Small intestine (tissue), 7 donors: ENCODE results near the gene UBQLN4. TPM values are rescaled to one million over a fixed set of nuclear protein-coding genes. Genes with fewer than 3 reads are reported as not detected.
A peak's percentile ranks its signal among the peaks of the same experiment; 100 is the strongest.

Experiments used
- DNase-seq, 2 donors: peaks; one replicate each; pipeline versions ENCODE4 v3.0.0 to v3.0.0-alpha.2; 2013
- FAIRE-seq: peaks from 2 replicates; lab custom pipeline; 2012; peaks lifted over from hg19 to GRCh38; lab: Jason Lieb, UNC
- H3K27ac ChIP-seq, 3 donors: one replicate each; pipeline ENCODE4 v1.5.1; 2013; ENCODE audit warnings: low read length in 2 of 3, mild to moderate bottlenecking in 2 of 3, control low read depth in 1 of 3, inconsistent platforms in 1 of 3, low read depth in 1 of 3, moderate library complexity in 1 of 3
- H3K27me3 ChIP-seq, 3 donors: one replicate each; pipeline ENCODE4 v1.6.1; 2013; ENCODE audit warnings: low read length in 3 of 3, inconsistent platforms in 1 of 3; ENCODE audit not compliant: control insufficient read depth in 3 of 3, insufficient read depth in 3 of 3
- H3K36me3 ChIP-seq, 3 donors: one replicate each; pipeline ENCODE4 v1.6.1; 2013; ENCODE audit warnings: low read length in 3 of 3, inconsistent platforms in 1 of 3, low read depth in 1 of 3, mild to moderate bottlenecking in 1 of 3, moderate library complexity in 1 of 3; ENCODE audit not compliant: control insufficient read depth in 3 of 3, insufficient read depth in 2 of 3
- H3K4me1 ChIP-seq, 3 donors: one replicate each; pipeline ENCODE4 v1.6.1; 2013; ENCODE audit warnings: low read length in 2 of 3, inconsistent platforms in 1 of 3, low read depth in 1 of 3, mild to moderate bottlenecking in 1 of 3, moderate library complexity in 1 of 3; ENCODE audit not compliant: control insufficient read depth in 3 of 3, insufficient read depth in 2 of 3
- H3K4me3 ChIP-seq, 3 donors: one replicate each; pipeline ENCODE4 v1.5.1; 2013; ENCODE audit warnings: low read length in 3 of 3, control low read depth in 1 of 3, inconsistent platforms in 1 of 3, low read depth in 1 of 3, mild to moderate bottlenecking in 1 of 3, moderate library complexity in 1 of 3
- H3K9me3 ChIP-seq, 2 donors: one replicate each; pipeline ENCODE4 v1.6.1; 2013; ENCODE audit warnings: low read depth in 1 of 2, low read length in 1 of 2; ENCODE audit not compliant: control insufficient read depth in 2 of 2, insufficient read depth in 1 of 2
- WGBS, 3 donors: extraction: QIAGEN DNeasy Blood & Tissue Kit; methylation state at CpG; one replicate each; pipeline ENCODE4 v1.1.7; 2013; 5-methylcytosine and 5-hydroxymethylcytosine counted together
- polyA plus RNA-seq, 4 donors: library from polyadenylated mRNA; stranded (reverse) in 3 of 4; unstranded in 1 of 4; fragments of 200-250 nt in 3 of 4; fragments of 120-200 nt in 1 of 4; gene quantifications; one replicate each; pipeline versions ENCODE4 v1.2.1 to v1.2.3, GENCODE V29; 2013
- donor health status: healthy with polysubstance abuse.
- donor health status: control.
- donor health status: control.
- donor health status: Bipolar disorder and iron deficiency.
- donor health status: healthy.

Gene UBQLN4
- polyA plus RNA-seq, 4 donors: 14.1 to 37.1 (median 20.4) TPM

DNA sequence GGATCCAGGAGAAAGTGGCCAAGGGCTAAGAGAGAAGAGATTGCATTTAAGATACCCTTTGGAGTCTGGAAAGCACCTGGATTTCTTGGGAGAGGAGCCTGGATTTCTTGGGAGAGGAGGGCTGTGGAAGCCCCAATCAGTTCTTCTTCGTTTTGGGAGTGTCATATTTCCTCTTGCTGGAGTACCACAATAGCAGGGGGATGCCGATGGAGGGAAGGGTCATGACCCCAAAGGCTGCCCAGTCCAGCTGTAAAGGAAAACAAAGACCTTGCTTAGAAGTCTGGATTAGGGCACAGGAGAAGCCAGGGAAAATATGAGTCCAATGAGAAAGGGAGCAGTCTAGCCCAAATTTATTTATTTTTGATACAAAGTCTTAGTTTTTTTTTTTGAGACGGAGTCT lies 44.2 kb downstream of the UBQLN4 start:
- 58 to 72% (median 71%) methylated on average over 3 of the region's 3 CpGs for WGBS, 3 donors
- FAIRE-seq: no peak
- H3K36me3 ChIP-seq: peaks cover 10 to 56% (median 21%) of the 10 kb centered on the region in 3 donors
- no peak overlapping the region for H3K4me3 ChIP-seq
- no peak overlapping the region for H3K27ac ChIP-seq
- no peaks in the 10 kb centered on the region for H3K4me1 ChIP-seq
- no peaks in the 10 kb centered on the region for H3K9me3 ChIP-seq
- H3K27me3 ChIP-seq: no peaks in the 10 kb centered on the region
- DNase-seq: no peak

DNA sequence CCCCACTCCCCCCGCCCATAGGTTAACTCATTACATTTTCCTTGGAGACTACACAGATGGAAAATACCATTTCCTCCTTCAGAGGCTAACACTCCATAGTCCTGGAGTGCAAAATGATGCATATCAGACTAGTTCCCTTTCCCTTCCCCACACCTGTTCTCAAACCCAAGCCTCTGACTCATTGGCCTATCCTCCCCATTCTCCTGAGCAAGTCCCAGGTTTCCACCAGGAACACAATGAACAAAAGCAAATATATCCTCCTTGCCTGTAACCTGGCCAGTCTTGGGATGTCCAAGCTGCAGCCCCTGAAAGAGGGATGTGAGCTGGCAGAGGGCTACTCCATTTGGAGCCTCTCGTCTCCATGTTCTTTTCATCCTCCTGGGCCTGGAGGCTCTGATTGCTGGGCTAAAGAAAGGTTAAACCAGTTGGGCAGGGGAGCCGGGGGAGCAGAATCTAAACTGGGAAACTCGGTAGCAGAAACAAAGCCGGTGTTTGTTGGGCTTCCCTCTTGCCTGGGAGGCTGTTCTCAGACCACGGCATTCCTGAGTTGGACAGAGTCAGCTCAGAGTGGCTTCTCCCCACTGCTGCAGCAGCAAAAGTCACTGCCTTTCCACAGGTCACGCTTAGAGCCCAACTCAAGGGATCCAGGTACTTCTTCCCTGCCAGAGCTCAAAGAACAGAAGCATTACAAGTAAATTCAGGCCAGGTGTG lies 46.8 kb downstream of the UBQLN4 start:
- peaks cover 10 to 42% (median 16%) of the 10 kb centered on the region in 3 donors for H3K36me3 ChIP-seq

DNA sequence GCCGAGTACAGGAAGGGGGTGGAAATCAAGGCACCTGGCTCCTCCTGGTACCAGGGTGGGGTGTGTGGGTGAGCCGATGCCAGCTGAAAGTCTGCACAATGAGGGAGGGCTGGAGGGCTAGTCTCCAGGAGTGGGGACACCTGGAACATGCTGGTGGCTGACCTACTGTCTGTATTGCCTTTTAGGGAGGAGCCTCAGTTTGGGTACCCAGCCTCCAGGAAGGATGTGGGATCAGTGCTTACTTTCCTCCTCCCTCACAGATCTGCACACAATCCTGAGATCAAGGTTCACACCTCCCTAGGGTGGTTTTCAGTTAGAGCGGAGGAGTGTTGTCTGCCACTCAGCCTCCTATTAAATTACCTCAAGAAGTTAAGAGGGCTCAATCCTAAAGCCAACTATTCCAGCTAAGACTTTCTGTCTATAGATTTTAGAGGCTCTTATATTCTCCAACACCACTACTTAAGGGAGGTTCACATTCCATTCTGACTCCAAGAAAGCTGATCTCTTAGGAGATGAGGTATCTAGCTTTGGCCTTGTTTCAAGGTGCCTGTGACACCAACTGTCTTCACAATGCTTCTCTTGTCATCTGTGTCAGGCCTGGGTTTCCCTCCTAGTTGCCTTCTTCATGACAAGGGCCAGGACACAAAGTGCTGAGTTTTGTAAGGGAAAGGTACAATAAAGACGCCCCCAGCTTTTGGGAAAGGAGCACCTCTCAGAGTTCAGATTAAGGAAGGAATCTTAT lies 48.6 kb downstream of the UBQLN4 start:
- Histone ChIP-seq H3K27me3 (no peaks in the 10 kb centered on the region), H3K9me3 (no peaks in the 10 kb centered on the region), H3K4me1 (peaks cover 0 to 16% (median 4%) of the 10 kb centered on the region in 3 donors), H3K4me3 (no peak overlapping the region), H3K27ac (peak overlapping the region in 1 of 3 donors; percentile 48), H3K36me3 (peaks cover 6 to 27% (median 6%) of the 10 kb centered on the region in 3 donors)
- FAIRE-seq: no peak
- 34 to 58% (median 43%) methylated on average over 4 of the region's 4 CpGs for WGBS, 3 donors
- DNase-seq: peak in 1 of 2 donors; percentile 76

More for the DNA sequence above, 46.8 kb downstream of the UBQLN4 start:
- Histone ChIP-seq H3K27ac (peak overlapping the region in 1 of 3 donors; percentile 19), H3K4me3 (no peak overlapping the region), H3K4me1 (peaks cover 0 to 11% (median 4%) of the 10 kb centered on the region in 3 donors), H3K9me3 (no peaks in the 10 kb centered on the region), H3K27me3 (no peaks in the 10 kb centered on the region)
- 76 to 80% (median 77%) methylated on average over 7 of the region's 7 CpGs for WGBS, 3 donors
- no peak for FAIRE-seq
- DNase-seq: no peak

DNA sequence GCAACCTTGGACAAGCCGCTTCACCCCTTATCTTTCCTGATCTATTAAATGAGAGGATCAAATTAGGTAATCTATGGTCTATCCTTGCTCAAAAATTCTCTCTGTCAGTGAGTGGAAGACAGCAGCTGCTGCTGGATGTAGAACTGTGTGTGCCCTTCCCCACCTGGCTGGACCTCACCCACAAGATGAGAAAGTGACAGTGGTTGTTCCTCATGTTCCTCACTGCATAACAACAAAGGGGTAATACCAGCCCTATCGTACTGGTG lies 49.7 kb downstream of the UBQLN4 start:
- 17 to 59% (median 20%) methylated on average over 2 of the region's 2 CpGs for WGBS, 3 donors
- Histone ChIP-seq H3K9me3 (no peaks in the 10 kb centered on the region), H3K27me3 (no peaks in the 10 kb centered on the region), H3K4me1 (peaks cover 0 to 16% (median 4%) of the 10 kb centered on the region in 3 donors), H3K27ac (peak overlapping the region; percentile 34 to 80 (median 49)), H3K36me3 (peaks cover 1 to 15% (median 3%) of the 10 kb centered on the region in 3 donors), H3K4me3 (peak overlapping the region in 1 of 3 donors; percentile 1)
- no peak for FAIRE-seq
- DNase-seq: no peak

DNA sequence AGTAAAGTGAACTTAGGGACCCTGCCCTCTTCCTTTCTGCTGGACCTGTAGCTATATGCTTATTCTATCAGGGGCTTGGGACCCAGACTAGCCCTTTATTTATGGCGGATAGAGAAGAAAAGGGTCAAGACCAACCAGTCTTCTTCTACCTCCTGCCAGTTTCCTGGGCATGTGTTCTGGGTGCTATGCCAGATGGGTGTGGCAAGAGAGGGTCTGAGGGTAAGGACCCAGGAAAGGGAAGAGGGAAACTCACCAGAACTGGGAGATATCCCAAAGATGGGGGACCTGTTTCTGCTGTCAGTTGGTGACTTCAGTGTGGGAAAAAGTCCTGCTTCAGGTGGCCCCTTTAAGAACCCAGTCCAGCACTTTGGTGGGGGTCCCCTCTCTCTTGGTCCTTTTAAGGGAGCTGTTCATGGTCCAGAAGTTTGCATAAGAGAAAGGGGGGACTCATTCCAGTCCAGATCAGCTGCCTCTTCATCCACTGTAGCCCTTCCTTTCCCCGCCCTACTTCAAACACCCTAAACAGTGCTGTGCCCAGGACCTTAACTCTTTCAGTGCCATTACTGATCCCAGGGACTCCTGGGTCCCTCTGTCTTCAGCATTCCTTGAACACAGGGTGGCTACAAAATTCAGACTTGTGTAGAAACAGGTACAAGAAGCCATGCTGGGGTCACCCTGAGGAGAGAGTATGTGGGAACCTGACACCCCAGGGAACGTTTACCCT lies 51.2 kb downstream of the UBQLN4 start:
- peak overlapping the region in 1 of 3 donors; percentile 17 for H3K4me3 ChIP-seq
- DNase-seq (peak in 1 of 2 donors; percentile 60), FAIRE-seq (no peak)
- peaks cover 0 to 8% (median 0%) of the 10 kb centered on the region in 3 donors for H3K36me3 ChIP-seq
- WGBS, 3 donors: 21 to 48% (median 44%) methylated on average over 3 of the region's 3 CpGs
- H3K27ac ChIP-seq: peak overlapping the region; percentile 30 to 80 (median 34)
- peaks cover 0 to 16% (median 4%) of the 10 kb centered on the region in 3 donors for H3K4me1 ChIP-seq
- H3K27me3 ChIP-seq: no peaks in the 10 kb centered on the region
- H3K9me3 ChIP-seq: no peaks in the 10 kb centered on the region

DNA sequence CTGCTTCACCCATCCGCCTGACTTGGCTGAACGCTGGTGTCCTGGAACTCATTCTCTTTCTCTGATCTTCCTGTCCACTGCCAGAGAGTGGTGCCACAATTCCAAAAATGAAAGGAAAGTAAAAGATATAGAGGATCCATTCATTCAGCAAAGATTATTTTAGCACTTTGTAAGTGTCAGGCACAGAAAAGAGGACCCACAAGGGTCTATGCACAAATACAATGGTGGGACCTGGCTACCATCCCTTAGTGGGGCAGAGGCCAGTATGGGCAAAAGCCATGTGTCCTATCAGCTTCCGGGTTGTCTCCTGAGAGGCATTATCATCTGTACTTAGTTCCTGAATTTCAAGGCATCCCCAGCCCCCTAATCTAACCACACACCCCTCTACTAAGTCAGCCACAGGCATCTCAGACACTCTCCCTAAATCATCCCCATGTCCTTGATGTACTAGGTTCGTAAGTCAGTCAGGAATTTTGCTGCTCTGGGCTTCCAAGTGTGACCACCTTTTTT lies 51.9 kb downstream of the UBQLN4 start:
- Histone ChIP-seq H3K27me3 (no peaks in the 10 kb centered on the region), H3K27ac (peak overlapping the region in 2 of 3 donors; percentile 39 to 80), H3K4me1 (peaks cover 0 to 16% (median 4%) of the 10 kb centered on the region in 3 donors), H3K36me3 (peaks cover 0 to 2% (median 0%) of the 10 kb centered on the region in 3 donors), H3K9me3 (no peaks in the 10 kb centered on the region), H3K4me3 (no peak overlapping the region)
- 20 to 47% (median 39%) methylated on average over 4 of the region's 4 CpGs for WGBS, 3 donors
- DNase-seq (no peak), FAIRE-seq (no peak)

DNA sequence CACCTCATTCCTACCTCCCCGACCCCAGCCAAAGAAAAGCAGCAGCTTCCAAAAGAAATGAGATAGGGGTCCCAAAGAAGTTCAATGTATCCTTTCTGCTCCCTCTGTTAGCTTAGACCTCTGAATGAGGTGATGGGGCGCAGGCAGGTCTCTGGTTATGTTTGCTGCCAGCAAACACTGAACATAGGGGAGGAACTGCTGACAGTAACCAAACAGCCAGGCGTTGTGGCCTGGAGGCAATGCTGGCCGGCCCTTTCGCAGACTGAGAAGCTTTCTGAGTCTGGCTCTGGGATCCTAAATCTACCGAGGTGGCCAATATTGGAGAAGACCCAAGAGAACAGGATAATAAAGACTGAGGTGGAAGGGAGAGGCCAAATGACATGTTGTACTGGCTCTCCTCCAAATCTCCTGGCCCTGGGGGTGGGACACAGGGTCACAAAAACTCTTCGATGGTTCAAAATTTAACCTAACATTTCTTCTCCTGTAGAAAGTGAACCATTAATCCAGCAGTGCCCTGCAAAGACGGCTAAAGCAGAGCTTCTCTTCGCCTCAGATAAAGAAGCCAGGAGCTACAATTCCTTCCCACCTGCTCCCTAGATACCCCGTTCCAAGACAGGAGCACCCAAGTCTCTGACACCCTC lies 52.5 kb downstream of the UBQLN4 start:
- no peaks in the 10 kb centered on the region for H3K27me3 ChIP-seq
- 30 to 64% (median 50%) methylated on average over 10 of the region's 10 CpGs for WGBS, 3 donors
- no peak for DNase-seq
- no peaks in the 10 kb centered on the region for H3K36me3 ChIP-seq
- no peaks in the 10 kb centered on the region for H3K9me3 ChIP-seq
- peak overlapping the region in 2 of 3 donors; percentile 15 to 39 for H3K27ac ChIP-seq
- FAIRE-seq: no peak
- H3K4me1 ChIP-seq: peaks cover 0 to 16% (median 4%) of the 10 kb centered on the region in 3 donors
- no peak overlapping the region for H3K4me3 ChIP-seq
